ENCODE results near the gene KLHL26.

KLHL26 gene

DNA sequence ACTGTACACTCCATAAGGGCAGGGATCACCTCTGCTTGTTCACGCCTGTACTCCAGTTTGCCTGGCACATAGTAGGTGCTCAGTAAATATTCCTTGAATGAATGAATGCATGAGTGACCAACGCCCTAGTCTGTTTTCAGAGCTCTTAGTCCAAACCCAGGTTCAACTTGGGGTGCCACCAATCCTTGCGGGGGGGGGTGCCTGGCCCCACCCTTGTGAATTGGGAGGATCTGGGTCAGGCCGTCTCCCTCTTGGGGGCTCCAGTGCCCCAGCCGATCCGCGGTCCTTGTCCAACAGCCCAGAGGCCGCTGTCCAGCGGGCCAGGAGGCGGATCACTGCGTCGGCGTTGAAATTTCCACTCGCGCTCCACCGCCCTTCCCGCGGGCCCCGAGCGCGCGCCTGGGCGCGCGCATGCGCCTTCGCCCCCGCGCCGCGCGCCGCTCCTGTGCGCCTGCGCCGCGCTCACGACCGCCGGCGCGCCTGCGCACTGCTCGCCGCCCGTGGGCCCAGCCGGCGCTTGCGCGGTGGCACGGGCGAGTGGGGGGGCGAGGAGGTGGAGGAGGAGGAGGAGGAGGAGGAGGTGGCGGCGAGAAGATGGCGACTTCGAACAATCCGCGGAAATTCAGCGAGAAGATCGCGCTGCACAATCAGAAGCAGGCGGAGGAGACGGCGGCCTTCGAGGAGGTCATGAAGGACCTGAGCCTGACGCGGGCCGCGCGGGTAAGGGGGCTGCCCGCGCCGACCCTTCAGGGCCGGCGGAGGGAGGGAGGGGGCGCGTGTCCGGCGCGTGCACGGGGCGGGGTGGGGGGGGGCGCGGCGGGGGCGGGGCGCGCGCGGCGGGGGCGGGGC lies 46.5 kb downstream of the KLHL26 start, which contains the start of gene CRTC1:
CRTC1 (plus strand) TSS at position 572 of the 849 bp plus-strand sequence; CDS start at position 595, 23 bp downstream.
- peak; percentile 69 to 73 for DNase-seq (ENCODE audit: low read depth in 2 of 2)

- no peak for DNase-seq (ENCODE audit: low read depth in 2 of 2)
Observed at GRCh38 chr19:18683958-18684641, 47.3 kb downstream of the KLHL26 start.

- no peak for DNase-seq (ENCODE audit: low read depth in 2 of 2)
Observed at GRCh38 chr19:18684642-18684993, 47.8 kb downstream of the KLHL26 start.

- DNase-seq (ENCODE audit: low read depth in 2 of 2): no peak
Observed at GRCh38 chr19:18685597-18686190, 48.9 kb downstream of the KLHL26 start.

- no peak for DNase-seq (ENCODE audit: low read depth in 2 of 2)
Observed at GRCh38 chr19:18687740-18688465, 51.1 kb downstream of the KLHL26 start.

DNA sequence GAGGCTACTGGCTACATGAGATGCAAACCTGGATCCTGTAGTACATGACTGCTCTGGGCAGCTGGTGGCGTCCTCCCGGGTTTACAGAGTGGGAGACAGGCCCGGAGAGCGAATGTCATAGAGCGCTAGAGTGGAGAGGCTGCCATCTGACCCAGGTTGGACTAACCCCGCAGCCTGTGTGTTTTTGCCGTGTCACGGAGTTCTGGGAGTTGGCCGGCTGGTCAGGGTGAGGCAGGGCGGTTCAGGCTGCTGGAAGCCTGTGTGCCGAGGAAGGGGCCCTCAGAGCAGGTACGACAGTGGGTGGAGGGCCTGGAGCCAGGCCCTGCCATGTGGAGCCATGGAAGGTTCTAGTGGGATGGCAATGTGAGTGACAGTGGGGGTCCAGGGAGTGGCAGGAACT lies 59.2 kb downstream of the KLHL26 start:
- no peak for DNase-seq (ENCODE audit: low read depth in 2 of 2)

GRCh38 chr19:18697680-18698079 lies 60.9 kb downstream of the KLHL26 start:
- DNase-seq (ENCODE audit: low read depth in 2 of 2): no peak

DNA sequence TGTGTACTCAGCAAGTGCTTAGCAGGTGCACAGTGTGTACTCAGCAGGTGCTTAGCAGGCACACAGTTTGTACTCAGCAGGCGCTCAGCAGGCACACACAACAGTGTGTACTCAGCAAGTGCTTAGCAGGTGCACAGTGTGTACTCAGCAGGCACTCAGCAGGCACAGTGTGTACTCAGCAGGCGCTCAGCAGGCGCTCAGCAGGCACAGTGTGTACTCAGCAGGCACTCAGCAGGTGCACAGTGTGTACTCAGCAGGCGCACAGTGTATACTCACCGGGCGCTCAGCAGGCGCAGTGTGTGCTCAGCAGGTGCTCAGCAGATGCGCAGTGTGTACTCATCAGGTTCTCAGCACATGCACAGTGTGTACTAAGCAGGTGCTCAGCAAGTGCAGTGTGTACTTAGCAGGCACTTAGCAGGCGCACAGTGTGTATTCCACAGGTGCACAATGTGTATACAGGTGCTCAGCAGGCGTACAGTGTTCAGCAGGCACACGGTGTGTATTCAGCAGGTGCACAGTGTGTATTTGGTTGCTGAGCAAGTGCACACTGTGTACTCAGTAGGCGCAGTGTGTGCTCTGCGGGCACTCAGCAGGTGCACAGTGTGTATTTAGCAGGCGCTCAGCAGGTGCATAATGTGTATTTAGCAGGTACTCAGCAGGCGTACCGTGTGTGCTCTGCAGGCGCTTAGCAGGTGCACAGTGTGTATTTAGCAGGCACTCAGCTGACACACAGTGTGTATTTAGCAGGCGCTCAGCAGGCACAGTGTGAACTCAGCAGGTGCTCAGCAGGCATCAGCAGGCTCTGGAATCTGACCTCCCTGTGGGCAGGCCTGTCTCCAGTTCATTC lies 61.7 kb downstream of the KLHL26 start:
- DNase-seq (ENCODE audit: low read depth in 2 of 2): no peak

GRCh38 chr19:18699403-18700054 lies 62.7 kb downstream of the KLHL26 start:
- no peak for DNase-seq (ENCODE audit: low read depth in 2 of 2)

- DNase-seq (ENCODE audit: low read depth in 2 of 2): no peak
Observed at GRCh38 chr19:18700501-18701249, 63.8 kb downstream of the KLHL26 start.

DNA sequence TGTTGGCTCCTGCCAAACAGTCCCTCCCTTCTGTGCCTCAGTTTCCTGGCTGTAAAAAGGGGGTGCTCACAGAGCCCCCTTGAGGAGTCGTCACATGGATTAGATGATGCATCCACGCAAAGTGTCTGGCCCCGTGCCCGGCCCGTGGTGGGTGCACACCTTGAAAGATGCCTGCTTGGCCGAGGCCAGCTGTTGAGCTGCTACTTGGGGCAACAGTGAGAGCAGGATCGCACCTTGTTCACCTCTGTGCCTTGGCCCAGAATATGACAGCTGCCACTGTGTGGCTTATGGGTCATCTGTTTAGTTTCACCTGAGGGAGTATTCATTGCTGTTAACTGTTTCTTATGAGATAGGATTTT lies 64.4 kb downstream of the KLHL26 start:
- no peak for DNase-seq (ENCODE audit: low read depth in 2 of 2)

DNA sequence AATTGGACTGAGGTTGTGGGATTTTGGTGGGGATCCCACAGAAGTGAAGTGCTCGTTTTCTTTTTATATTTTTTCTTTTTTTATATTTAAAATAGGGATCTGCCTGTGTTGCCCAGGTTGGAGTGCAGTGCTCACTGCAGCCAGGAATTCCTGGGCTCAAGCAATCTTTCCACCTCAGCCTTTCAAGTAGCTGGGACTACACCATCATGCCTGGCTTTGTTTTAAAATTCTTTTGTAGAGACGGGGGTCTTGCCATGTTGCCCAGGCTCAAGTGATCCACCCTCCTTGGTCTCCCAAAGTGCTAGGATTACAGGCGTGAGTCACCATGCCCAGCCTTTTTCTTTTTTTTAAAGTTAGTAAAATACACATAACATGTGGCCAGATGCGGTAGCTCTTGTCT lies 67.2 kb downstream of the KLHL26 start:
- DNase-seq (ENCODE audit: low read depth in 2 of 2): no peak

DNA sequence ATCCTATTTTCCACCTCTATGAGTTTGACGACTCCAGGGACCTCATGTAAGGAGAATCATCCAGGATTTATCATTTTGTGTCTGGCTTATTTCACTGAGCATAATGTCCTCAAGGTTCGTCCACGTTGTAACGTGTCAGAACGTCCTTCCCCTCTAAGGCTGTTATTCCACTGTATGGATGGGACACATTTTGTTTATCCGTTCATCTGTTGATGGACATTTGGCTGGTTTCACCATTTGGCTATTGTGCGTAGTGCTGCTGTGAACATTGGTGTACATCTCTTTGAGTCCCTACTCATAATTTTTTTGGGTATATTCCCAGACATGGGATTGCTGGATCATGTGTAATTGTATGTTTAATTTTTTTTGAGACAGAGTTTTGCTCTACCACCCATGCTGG lies 68.1 kb downstream of the KLHL26 start:
- no peak for DNase-seq (ENCODE audit: low read depth in 2 of 2)

- DNase-seq (ENCODE audit: low read depth in 2 of 2): no peak
Observed at GRCh38 chr19:18708452-18709231, 71.8 kb downstream of the KLHL26 start.

GRCh38 chr19:18709546-18709945 lies 72.7 kb downstream of the KLHL26 start:
- no peak for DNase-seq (ENCODE audit: low read depth in 2 of 2)

DNA sequence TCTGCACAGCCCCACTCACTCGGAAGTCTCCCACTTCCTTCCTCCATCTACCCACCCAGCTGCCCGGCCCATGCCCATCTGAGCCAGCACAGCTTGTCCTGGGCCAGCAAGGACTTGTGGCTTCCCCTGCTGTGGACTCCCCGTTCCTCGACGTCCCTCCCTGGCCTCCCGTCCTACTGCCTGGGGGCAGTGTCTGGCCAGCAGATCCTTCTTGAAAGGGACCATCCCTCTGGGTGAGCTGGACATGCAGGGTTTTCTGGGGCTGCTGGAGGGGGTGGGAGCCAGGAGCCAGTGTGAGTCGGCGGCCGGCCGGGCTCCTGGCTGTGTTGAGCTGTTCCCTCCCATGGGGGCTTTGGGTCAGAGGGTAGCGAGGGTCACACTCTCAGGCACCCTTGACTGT lies 73.4 kb downstream of the KLHL26 start:
- DNase-seq (ENCODE audit: low read depth in 2 of 2): no peak

GRCh38 chr19:18710996-18711751 lies 74.3 kb downstream of the KLHL26 start:
- DNase-seq (ENCODE audit: low read depth in 2 of 2): peak; percentile 3 to 11

- DNase-seq (ENCODE audit: low read depth in 2 of 2): no peak
Observed at GRCh38 chr19:18711893-18712292, 75.1 kb downstream of the KLHL26 start.
